ENCODE data around the gene NRL. TPM values are rescaled to one million over a fixed set of nuclear protein-coding genes. Genes with fewer than 3 reads are reported as not detected.

The NRL gene
- total and polyA plus RNA-seq, 9 of the 15 experiments (the other 6 are each of a cell fraction or from before 2014, with no cell fraction given), result 0.07 to 2.7 (median 1.4) TPM; not detected in 1

GRCh38 chr14:24080888-24081738 lies 33.6 kb downstream of the NRL start (continued):
- TF ChIP-seq, protein P1, sequence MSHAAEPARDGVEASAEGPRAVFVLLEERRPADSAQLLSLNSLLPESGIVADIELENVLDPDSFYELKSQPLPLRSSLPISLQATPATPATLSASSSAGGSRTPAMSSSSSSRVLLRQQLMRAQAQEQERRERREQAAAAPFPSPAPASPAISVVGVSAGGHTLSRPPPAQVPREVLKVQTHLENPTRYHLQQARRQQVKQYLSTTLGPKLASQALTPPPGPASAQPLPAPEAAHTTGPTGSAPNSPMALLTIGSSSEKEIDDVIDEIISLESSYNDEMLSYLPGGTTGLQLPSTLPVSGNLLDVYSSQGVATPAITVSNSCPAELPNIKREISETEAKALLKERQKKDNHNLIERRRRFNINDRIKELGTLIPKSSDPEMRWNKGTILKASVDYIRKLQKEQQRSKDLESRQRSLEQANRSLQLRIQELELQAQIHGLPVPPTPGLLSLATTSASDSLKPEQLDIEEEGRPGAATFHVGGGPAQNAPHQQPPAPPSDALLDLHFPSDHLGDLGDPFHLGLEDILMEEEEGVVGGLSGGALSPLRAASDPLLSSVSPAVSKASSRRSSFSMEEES (CRISPR knock-in tag; IDR thresholded peaks at IDR 0.05), result no peak
- TF ChIP-seq ZNF785 (CRISPR knock-in tag; IDR thresholded peaks at IDR 0.05) (no peak), NFIX (CRISPR knock-in tag; IDR thresholded peaks at IDR 0.05; ENCODE audit: low read depth) (no peak), RBBP5 (IDR thresholded peaks at IDR 0.05; ENCODE audit: borderline replicate concordance, insufficient read depth, low read length, poor library complexity, severe bottlenecking) (peak; percentile 60), SIN3A (IDR thresholded peaks at IDR 0.05; ENCODE audit: borderline replicate concordance in 2 of 2, control insufficient read depth in 1 of 2, low read depth in 2 of 2, low read length in 2 of 2) (peak; percentile 16 to 30; a peak in 1 of 4 replicates), DMBX1 (CRISPR knock-in tag; IDR thresholded peaks at IDR 0.05; ENCODE audit: borderline replicate concordance) (no peak)

- Histone ChIP-seq H3K9ac (ENCODE audit: insufficient read depth in 1 of 2, low read depth in 2 of 2, low read length in 2 of 2) (peak overlapping the region in 1 of 2 experiments; percentile 61; a peak in 2 of 4 replicates), H3K4me3 (no peak overlapping the region), H4K20me1 (replicated peaks; ENCODE audit: control insufficient read depth, insufficient read depth, low read length) (no peaks in the 10 kb centered on the region), H3K27ac (ENCODE audit: extremely low read depth, low read depth, low read length) (no peak overlapping the region), H3K9me3 (replicated peaks; ENCODE audit: control insufficient read depth, insufficient read depth, low read depth, low read length) (no peaks in the 10 kb centered on the region), H3K9me1 (ENCODE audit: control insufficient read depth, insufficient read depth, low read length) (no peaks in the 10 kb centered on the region), H3K79me2 (ENCODE audit: control insufficient read depth, insufficient read depth, low read length) (no peaks in the 10 kb centered on the region), H3K36me3 (ENCODE audit: control insufficient read depth, insufficient read depth, low read length) (no peaks in the 10 kb centered on the region), H3K27me3 (ENCODE audit: control insufficient read depth in 2 of 2, insufficient read depth in 2 of 2, low read length in 2 of 2) (no peaks in the 10 kb centered on the region), H3K4me2 (ENCODE audit: insufficient read depth, low read length) (no peak overlapping the region), H3K4me1 (replicated peaks in 1 of 2; ENCODE audit: control insufficient read depth in 2 of 2, insufficient read depth in 2 of 2, low read length in 2 of 2) (peaks cover 18 to 36% of the 10 kb centered on the region in 2 experiments), H2AFZ (ENCODE audit: low read depth, low read length) (no peak overlapping the region)
- 48% methylated on average over 5 of the region's 6 CpGs for WGBS (ENCODE audit: insufficient coverage, low coverage, missing lambda C conversion rate)
- intact Hi-C loops (cut with micrococcal nuclease) (no loop called here), in situ Hi-C loops (cut with MboI) (no loop called here)
- no TSS peak for BruUV-seq (replicated peaks)
- ATAC-seq (no peak), DNase-seq (ENCODE audit: extremely low read depth in 1 of 4, low spot score in 3 of 4) (no peak), FAIRE-seq (no peak)
- ChIA-PET CTCF (ENCODE audit: low intra/inter-chr PET ratio) (no interaction called here), POLR2A (interaction anchor here (0.6 to 5.5 kb wide), 7 partner anchors 10 to 191 kb away, joined by 3 to 40 read pairs (median 4); partner anchors contain the start of genes DCAF11, EMC9, NRL and PCK2)
- TF ChIP-seq, protein P2, sequence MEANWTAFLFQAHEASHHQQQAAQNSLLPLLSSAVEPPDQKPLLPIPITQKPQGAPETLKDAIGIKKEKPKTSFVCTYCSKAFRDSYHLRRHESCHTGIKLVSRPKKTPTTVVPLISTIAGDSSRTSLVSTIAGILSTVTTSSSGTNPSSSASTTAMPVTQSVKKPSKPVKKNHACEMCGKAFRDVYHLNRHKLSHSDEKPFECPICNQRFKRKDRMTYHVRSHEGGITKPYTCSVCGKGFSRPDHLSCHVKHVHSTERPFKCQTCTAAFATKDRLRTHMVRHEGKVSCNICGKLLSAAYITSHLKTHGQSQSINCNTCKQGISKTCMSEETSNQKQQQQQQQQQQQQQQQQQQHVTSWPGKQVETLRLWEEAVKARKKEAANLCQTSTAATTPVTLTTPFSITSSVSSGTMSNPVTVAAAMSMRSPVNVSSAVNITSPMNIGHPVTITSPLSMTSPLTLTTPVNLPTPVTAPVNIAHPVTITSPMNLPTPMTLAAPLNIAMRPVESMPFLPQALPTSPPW (CRISPR knock-in tag; IDR thresholded peaks at IDR 0.05), result no peak
- TF ChIP-seq, protein P3, sequence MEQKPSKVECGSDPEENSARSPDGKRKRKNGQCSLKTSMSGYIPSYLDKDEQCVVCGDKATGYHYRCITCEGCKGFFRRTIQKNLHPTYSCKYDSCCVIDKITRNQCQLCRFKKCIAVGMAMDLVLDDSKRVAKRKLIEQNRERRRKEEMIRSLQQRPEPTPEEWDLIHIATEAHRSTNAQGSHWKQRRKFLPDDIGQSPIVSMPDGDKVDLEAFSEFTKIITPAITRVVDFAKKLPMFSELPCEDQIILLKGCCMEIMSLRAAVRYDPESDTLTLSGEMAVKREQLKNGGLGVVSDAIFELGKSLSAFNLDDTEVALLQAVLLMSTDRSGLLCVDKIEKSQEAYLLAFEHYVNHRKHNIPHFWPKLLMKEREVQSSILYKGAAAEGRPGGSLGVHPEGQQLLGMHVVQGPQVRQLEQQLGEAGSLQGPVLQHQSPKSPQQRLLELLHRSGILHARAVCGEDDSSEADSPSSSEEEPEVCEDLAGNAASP (IDR thresholded peaks at IDR 0.05), result no peak
- no peak for TF ChIP-seq SREBF2 (CRISPR knock-in tag; IDR thresholded peaks at IDR 0.05)
- TF ChIP-seq ZSCAN32 (CRISPR knock-in tag; IDR thresholded peaks at IDR 0.05), result no peak
- no peak for TF ChIP-seq RAD51 (IDR thresholded peaks at IDR 0.05; ENCODE audit: borderline replicate concordance, low read depth)
- no peak for TF ChIP-seq MECOM (CRISPR knock-in tag; IDR thresholded peaks at IDR 0.05)
These were observed 34.6 kb downstream of the NRL start for GRCh38 chr14:24080142-24080530.
